Esophagus squamous epithelium (tissue), 4 donors: Measurements from ENCODE around the gene ADPRHL1.
"Not testable (repeated sequence)": the region's sequence is repeated elsewhere in the genome, so short reads cannot be mapped to it uniquely, and the experiment has no call there.

ENCODE experiments used
- CTCF ChIP-seq, 6 experiments: fragments of 450-650 bp in 4 of 6; fragments of 200-600 bp in 2 of 6; sonication (generic) in 2 of 6; IDR thresholded peaks; one replicate each; pipeline ENCODE4 v1.5.1; 2016 to 2019; ENCODE audit warnings: antibody characterized with exemption in 6 of 6, mild to moderate bottlenecking in 4 of 6, moderate library complexity in 4 of 6
- POLR2A ChIP-seq, 4 donors: fragments of 450-650 bp; IDR thresholded peaks; one replicate each; pipeline ENCODE4 v1.6.1; 2017; ENCODE audit warnings: antibody characterized with exemption in 4 of 4, mild to moderate bottlenecking in 4 of 4, moderate library complexity in 3 of 4

GRCh38 chr13:113368353-113368752 lies 84.9 kb downstream of the ADPRHL1 start:
- TF ChIP-seq POLR2A, CTCF (IDR thresholded peaks at IDR 0.05): not testable (repeated sequence)
